ENCODE data around the gene ZNF385A. TPM values are rescaled to one million over a fixed set of nuclear protein-coding genes. Genes with fewer than 3 reads are reported as not detected.

The ZNF385A gene
- total RNA-seq, 1 donor from 2014 or later, result 1.1 TPM

DNA sequence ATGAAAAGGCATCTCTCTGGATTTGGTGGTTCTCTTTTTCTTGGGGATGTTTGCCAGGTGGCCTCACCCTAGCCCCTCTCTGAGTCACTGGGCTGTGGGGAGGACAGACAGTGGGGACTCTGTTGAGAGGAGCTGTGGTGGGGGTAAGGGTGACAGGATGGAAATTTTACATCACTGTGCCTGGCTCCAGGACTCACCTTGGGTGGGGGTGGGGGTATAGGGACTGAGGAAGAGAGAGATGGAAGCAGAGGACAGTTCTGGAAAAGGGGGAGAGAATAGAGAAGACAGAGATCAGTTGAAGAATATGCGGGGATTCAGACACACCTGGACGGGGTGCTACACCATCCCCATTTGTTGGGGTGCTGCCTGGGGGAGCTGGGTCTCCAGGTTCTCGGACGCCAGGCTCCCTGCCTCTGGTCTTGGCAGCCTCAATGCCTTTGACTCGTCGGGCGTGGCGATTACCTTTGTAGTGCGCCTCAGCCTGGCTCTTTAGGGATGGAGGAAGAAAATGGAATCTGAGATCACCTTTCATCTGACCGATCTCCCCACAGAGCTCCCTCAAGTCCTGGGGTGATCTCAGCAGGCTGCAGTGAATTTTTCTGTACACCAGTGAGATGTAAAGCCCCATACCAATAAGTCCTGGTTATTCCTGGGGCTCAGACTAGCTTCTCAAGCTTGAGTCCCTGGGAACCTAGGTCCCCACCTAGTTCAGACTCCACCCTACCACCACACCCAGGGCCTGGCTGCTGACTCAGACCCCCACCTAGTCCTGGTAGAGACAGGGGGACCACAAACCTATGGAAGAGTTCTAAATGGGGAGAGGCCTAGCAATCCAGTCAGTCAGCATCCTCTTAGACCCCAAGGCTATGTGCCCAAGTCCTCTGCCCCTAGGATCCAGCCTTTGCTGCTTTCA lies 10.6 kb downstream of the ZNF385A start:
- DNase-seq, result no peak

GRCh38 chr12:54372113-54372806 lies 12.3 kb downstream of the ZNF385A start:
- DNase-seq, result no peak

DNA sequence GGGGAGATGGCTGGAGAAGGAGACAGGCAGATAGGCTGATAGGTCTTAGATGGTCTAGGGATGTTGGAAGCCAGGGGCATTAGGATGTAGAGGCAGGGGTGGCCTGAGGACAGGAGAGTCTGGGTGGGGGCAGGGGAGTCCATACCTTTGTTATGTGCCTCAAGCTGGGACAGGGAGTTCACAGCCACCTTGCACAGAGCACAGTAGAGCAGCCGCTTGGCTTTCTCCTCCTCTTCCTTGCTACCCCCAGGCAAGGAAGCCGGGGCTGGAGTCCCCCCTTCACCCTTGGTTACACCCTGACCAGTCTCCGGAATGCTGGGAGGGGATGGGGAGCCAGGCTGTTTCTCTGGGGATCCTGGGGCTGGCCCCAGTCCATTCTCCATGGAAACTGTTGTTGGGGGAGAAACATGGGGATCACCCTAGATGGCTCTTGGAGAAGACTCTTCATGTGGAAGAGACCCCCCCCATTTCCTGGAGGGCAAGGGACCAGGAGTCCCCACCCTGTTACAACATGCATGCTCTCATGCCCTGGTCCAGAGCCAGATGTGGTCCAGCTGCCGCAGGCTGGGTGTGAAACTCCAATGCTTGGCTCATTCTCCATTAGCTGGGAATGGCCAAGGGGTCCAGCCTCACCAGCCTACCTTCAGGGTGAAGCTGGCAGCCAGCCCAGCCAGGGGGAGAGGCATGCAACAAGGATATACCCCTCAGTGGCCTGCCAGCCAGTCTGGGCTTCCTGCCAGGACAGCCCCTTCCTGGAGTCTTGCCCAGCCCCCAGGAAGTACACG lies 13.0 kb downstream of the ZNF385A start:
- no peak for DNase-seq

DNA sequence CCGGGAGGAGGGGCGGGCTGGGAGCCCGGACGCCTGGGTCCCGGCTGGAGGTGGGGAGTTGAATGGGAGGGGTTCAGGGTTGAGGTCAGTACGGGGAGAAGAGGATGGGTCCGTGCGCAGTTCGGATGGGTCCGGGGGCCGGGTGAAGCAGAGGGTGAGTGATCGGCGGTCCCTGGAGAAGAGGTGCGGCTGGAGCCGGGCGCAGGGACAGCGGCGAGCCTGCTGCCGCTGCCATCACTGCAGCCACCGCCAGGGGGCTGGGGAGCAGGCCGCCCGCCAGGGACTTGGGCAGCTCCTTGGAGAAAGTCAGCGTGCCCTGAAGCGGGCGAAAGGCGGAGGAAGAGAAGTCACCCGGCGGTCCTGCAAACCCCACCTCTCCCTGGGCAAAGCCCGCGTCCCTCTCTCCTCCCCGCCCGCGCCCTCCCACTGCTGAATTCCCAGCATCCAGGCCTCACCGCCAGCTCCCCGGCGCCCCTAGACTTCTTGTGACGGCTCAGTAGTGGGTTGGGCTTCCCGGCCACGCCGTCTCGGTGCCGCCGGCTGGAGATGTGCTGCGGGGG lies 14.3 kb downstream of the ZNF385A start:
- DNase-seq, result peak; percentile 69

GRCh38 chr12:54369597-54370131 lies 14.9 kb downstream of the ZNF385A start:
- DNase-seq, result no peak

DNA sequence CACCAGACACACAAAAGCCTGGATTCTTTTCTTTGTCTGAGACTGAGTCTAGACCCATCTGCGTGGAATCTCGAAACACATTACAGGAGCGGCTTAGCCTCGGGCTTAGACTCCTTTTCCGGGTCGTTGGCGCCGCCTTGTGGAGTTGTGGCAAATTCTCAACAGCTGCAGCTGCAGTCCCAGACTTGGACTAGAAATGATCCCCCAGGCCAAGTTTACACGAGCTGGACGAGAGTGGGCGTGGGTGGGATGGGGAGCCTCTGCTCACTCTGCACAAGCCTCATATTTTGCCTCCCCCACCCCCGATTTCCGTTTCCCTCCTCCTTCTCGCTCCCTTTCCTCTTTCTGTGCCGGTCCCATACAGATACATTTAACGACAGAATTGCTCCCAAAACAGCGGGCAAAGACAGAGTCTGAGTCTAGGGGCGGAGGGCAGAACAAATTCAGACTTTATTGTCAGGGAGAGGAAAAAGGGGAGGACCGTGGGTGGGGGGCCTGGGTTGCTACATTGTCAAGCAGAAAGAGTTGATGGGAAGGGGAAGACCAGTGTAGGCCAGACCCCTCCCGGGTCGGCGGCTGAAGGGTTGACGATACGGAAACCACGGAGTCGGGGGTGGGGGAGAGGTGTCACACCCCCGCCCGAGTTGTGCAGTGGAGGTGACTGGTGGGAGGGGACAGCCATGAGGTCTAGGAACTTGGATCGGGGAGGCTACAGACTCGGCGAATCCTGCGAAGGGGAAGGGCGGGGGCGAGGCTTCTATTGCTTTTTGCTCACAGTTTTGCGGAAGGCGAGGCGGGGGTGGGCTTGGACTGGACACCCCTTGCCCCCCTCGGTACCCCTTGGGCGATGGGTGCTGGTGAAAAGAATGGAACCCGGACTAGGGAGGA lies 15.6 kb downstream of the ZNF385A start:
- DNase-seq, result peak; percentile 66

GRCh38 chr12:54368025-54368708 lies 16.4 kb downstream of the ZNF385A start:
- no peak for DNase-seq

DNA sequence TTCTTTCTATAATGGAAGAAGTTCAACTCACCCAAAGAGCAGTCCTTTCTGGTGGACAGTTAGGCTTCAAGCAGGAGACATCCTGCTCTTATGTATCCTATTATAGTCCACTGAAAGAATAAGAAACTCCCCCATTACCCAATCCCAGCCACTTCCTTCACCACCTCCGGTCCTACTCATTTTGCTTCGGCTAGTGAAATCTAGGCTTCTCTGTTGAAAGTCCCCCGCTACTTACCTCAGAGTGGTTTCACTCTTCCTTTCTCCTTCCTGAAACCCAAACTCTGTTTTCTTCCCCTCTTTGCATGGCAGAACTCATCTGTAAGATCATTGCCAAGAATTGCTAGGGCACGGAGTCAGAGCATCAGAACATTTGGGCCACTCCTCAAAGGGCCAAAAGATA lies 20.1 kb downstream of the ZNF385A start, which contains the start of gene GPR84:
GPR84 (minus strand) TSS at position 74 of the 400 bp plus-strand sequence. CDS start 635 bp downstream, outside the sequence.
- no peak for DNase-seq

DNA sequence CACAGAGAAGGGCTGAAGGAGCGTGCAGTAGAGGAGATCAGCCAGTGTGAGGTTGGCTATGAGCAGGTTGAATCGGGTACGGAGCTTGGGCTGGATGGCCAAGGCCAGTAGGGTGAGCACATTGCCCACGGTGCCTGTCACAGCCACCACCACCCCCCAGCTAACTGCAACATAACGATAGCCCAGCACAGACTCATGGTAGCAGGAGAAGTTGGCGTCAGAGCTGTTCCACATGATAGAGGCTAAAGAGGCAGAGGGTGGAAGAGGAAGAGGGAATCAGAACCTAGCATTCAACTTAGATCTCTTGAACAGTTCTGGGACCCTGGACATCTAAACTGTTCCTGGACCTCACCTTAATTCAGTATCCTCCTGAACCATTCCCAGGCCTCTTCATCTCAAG lies 20.9 kb downstream of the ZNF385A start:
- no peak for DNase-seq

GRCh38 chr12:54363047-54363446 lies 21.5 kb downstream of the ZNF385A start:
- no peak for DNase-seq

- peak; percentile 48 for DNase-seq
These were observed 23.6 kb downstream of the ZNF385A start for GRCh38 chr12:54360717-54361456.

DNA sequence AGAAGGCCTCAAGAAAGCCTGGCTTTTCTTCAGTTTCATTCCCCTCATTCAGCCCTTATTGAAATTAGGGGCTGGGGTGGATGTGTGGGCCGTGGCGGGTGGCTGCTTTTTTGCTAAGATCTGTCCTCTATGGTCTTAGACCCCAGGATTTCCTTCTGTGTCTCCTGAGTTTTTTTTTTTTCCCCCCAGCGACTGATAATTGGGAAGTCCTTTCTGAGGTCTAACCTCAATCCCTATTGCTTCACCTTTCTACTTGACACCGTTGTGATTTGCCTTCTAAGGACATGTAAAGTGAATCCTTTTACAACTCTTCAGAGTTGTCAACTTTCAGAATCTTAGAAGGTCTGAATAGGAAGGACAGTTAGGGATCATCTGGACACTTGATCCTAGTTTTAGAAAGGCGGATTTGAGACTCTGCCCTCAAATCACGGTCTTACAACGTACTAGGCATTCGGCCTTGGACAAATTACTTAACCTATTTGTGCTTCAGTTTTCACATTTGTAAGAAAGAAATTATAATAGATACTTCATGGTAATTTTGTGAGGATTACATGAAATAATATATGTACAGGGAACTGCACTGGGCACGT lies 24.7 kb downstream of the ZNF385A start:
- DNase-seq, result no peak

- DNase-seq, result peak; percentile 98
These were observed 25.4 kb downstream of the ZNF385A start for GRCh38 chr12:54358945-54359761.

DNA sequence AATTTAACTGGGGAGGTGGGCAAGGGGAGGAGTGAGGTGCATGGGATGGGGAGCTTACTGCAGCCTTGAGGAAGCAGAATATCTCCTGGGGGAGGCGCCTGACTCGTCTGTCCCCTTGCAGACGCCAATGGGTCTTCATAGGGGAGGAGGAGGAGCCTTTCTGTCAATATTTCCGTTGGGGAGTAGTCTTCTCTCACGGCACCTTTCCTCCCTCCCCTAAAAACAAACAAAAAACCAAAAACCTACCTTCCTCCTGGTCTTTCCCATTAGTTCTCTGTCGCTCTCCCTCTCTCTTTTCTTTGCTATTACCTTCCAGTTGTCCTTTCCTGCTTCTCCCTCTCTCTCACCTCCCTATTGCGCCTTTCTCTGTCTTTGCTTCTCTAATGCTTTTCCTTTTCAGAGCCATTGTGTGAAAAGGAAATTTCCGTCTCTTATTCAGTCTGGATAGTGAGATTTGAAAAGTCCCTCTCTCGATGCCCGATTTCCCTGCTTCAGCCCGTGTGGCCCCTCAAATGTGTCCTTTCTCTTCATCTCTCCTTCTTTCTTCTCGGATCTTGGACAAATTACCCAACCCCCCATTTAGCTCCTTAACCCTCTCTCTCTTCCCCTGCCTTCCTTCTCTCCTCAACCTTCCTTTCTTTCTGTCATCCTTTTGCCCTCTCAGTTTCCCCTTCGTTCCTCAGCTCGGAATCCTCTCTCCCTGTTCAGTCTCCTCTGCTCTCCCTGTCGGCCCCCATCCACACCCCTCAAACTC lies 26.2 kb downstream of the ZNF385A start:
- DNase-seq, result peak; percentile 30

GRCh38 chr12:54357506-54358190 lies 26.9 kb downstream of the ZNF385A start:
- DNase-seq, result no peak

DNA sequence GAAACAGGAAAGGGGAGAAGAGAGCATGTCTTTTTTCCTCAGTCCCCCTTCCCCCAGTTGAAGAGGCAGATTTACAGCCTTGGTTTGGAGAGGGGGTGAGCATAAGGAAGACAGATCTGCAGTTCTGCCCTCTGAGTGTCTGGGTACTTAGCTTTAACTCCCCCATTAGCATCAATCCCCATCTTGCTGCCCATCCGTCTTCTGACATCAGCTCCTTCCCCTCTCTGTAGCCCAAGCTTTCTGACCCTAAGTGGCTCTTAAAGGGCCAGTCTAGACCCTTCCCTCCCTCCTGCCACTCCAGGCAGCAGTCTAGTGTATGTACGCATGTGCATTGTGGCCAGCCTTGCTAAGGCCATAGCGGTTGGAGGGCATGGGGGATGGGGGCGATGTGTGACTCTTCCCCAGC lies 27.6 kb downstream of the ZNF385A start:
- no peak for DNase-seq

DNA sequence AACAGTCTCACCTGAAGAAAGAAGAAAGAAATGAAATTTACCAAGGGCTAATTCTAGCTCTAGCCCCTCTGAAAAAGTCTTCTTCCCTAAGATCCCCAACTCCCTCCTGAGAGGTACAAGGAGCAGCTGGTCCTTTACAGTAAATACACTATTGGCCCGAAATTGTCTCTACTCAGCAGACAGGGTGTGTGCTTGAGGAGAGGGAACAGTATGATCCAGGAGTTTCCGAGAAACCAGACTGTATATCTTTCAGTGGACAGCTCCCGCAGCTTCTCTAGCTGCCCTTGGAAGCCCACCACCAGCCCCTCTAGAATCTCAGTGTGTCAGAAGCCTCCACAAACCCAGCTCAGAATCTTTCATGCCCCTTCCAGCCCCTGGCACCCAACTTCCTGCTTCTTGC lies 28.3 kb downstream of the ZNF385A start:
- DNase-seq, result no peak
